GM21390 (cell line): ENCODE data around the gene EXOSC3.
"Not testable (repeated sequence)": the region's sequence is repeated elsewhere in the genome, so short reads cannot be mapped to it uniquely, and the experiment has no call there.

Experiments used
- ATAC-seq: cut with Tn5 transposase; IDR thresholded peaks from one replicate; pipeline ENCODE4 v1.9.1; 2021; ENCODE audit not compliant: unreplicated experiment

Gene EXOSC3

DNA sequence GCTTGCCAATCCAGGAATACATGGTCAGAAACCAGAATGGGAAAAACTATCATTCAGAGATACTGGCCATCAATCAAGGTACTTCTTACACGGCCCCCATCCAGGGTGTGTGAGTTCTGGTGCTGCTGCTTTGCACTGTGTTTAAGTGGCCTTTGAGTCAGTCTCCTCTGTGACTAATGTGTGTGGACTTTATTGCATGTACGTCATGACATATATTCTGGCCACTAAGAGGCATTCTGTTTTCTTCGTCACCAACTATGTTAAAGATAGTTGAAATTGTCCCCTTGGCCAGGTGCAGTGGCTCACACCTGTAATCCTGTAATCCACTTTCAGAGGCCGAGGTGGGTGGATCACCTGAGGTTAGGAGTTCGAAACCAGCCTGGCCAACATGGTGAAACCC is 8.5 kb downstream of the EXOSC3 start:
- no peak for ATAC-seq

GRCh38 chr9:37775216-37775919 is 9.5 kb downstream of the EXOSC3 start:
- ATAC-seq: no peak

GRCh38 chr9:37769995-37770394 is 14.9 kb downstream of the EXOSC3 start:
- no peak for ATAC-seq

DNA sequence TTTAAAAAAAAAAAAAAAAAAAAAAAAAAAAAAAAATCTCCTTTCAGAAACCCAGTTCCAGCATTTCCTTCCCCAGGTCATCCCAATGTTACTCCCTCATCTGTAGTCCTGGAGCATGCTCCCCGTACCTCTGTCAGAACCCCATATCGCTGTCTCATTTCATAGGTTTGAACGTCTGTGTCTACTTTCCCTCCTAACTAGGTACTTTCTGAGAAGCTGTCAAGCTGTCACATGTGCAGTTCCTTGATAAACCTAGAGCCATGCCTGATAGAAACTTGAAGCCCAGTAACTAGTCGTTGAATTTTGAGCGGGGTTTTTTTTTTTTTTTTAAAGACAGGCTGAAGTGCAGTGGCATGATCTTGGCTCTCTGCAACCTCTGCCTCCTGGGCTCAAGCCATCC is 15.6 kb downstream of the EXOSC3 start:
- ATAC-seq: no peak

DNA sequence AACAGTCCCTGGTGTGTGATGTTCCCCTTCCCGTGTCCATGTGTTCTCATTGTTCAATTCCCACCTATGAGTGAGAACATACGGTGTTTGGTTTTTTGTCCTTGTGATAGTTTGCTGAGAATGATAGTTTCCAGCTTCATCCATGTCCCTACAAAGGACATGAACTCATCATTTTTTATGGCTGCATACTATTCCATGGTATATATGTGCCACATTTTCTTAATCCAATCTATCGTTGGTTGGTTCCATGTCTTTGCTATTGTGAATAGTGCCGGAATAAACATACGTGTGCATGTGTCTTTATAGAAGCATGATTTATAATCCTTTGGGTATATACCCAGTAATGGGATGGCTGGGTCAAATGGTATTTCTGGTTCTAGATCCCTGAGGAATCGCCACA is 19.6 kb downstream of the EXOSC3 start:
- ATAC-seq: not testable (repeated sequence)

- ATAC-seq: no peak
Observed at GRCh38 chr9:37761511-37761910, 23.4 kb downstream of the EXOSC3 start.

GRCh38 chr9:37760416-37761161 is 24.3 kb downstream of the EXOSC3 start:
- no peak for ATAC-seq

DNA sequence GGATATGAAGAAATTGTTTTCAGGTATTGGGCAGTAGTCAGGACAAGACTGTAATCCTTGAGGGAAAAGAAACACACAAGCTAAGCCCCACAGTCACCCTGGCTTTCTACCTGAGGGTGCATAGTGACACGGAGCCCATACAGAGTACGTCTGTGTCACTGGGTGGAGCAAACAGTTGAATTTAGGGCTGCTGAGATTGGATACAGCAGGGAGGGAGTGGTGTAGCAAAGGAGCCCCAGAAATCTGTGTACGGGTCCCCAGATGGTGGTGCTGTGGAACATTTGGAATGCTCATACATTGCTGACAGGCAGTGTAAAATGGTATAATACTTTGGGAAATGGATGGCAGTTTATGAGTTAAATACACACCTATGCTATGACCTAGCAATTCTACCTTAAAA is 26.1 kb downstream of the EXOSC3 start:
- ATAC-seq: no peak

DNA sequence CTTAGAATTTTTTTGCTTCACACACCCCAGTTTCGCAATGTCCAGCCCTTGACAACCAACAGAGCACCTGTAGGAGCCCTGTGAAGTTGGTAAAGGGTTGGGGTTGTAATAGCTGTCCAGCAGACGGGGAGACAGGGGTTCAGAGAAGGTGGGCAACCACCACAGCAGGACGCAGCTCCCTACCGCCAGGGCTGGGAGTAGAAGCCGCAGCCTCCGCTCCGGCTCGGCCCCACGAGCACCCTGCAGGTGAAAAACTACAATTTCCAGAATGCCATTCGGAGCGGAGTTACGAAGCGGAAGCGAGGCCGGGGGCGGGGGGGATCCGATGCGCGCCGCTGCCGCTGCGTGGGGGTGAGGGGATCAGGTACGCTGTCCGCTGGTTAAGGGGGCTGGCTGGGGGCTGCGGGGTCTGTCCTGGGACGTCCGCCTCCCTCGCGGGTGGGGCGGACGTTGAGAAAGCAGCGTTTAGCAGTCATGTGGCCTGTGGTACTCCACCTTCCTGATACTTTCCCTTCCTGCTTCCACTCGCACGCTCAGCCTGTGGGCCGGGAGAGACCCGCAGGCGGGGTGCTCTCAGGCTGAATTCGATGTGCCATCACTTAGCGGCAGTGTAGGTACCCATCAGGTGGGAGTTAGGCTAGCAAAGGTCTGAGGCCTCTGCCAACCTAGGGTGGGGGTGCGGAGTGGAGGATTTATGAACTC is 31.2 kb downstream of the EXOSC3 start, which contains the start of gene TRMT10B:
TRMT10B (plus strand) TSS at position 317 of the 702 bp plus-strand sequence. CDS start 8,127 bp downstream, outside the sequence.
- peak; percentile 93 for ATAC-seq

- ATAC-seq: no peak
Observed at GRCh38 chr9:37752642-37753488, 32.0 kb downstream of the EXOSC3 start.

GRCh38 chr9:37752112-37752511 is 32.8 kb downstream of the EXOSC3 start:
- ATAC-seq: not testable (repeated sequence)

GRCh38 chr9:37751704-37752103 is 33.2 kb downstream of the EXOSC3 start:
- not testable (repeated sequence) for ATAC-seq

- ATAC-seq: no peak
Observed at GRCh38 chr9:37751186-37751585, 33.7 kb downstream of the EXOSC3 start.

- no peak for ATAC-seq
Observed at GRCh38 chr9:37749129-37749528, 35.7 kb downstream of the EXOSC3 start.

DNA sequence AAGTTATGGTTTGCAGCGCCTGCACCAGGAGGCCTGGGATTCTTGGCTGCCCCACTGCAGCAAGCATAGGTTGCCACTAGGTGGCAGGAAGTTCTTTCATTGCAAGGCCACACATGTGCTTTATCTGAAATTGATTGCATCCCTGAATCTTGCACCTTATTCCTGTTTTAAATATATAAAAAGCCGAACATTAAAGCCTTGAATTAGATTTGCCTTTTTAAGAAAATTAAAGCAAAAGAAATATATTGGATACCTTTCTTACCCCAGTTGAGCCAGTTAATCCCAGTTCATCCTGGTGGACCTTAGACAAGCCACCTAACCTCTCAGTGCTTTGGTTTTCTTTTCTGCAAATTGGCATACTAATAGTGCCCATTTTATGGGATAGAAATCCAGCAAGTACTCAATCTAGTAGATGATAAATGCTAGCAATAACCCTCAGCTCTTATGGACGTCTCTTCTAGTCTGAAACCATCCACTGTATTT is 37.6 kb downstream of the EXOSC3 start:
- peak; percentile 70 for ATAC-seq

GRCh38 chr9:37746448-37747270 is 38.2 kb downstream of the EXOSC3 start:
- ATAC-seq: no peak

- ATAC-seq: no peak
Observed at GRCh38 chr9:37745970-37746369, 38.9 kb downstream of the EXOSC3 start.

- ATAC-seq: no peak
Observed at GRCh38 chr9:37740631-37741328, 44.1 kb downstream of the EXOSC3 start.

DNA sequence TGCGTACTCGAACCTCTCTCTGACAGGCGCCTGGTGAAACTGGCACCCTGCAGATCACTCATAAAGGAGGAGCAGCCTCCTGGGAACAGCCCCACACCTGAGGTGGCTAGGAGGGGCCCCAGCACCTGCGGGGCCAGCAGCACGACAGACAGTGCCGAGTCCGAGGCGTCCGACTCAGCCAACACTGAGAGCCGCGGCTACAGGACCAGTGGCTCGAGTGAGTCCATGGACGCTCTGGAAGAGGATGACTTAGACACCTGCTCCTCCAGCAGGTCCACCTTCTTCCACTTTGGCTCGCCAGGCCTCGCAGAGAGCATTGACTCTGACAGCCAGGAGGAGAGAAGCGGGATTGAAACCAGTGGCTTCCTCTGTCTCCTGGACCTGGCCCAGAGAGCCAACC is 44.7 kb downstream of the EXOSC3 start:
- ATAC-seq: no peak
